T-helper 1 cell treated with Interleukin-12 subunit alpha and Interleukin-12 subunit beta and Interleukin-4 antibody, amounts not matched to agents 30 μg/mL and 1 μg/mL, for 36 hours (primary cell): ENCODE data around the gene ETV5.

Experiments used
- H3K27ac Mint-ChIP-seq: one replicate; pipeline ENCODE4 v1.8.0; 2021; ENCODE audit warnings: mild to moderate bottlenecking, mixed read lengths
- H3K27me3 Mint-ChIP-seq: one replicate; pipeline ENCODE4 v1.8.0; 2021; ENCODE audit warnings: low read depth, mixed read lengths
- H3K36me3 Mint-ChIP-seq: one replicate; pipeline ENCODE4 v1.8.0; 2021; ENCODE audit warnings: low read depth, mixed read lengths
- H3K4me1 Mint-ChIP-seq: one replicate; pipeline ENCODE4 v1.8.0; 2021; ENCODE audit warnings: low read depth, mixed read lengths
- H3K4me3 Mint-ChIP-seq: one replicate; pipeline ENCODE4 v1.8.0; 2021; ENCODE audit warnings: mild to moderate bottlenecking, moderate library complexity, mixed read lengths
- H3K9me3 Mint-ChIP-seq: one replicate; pipeline ENCODE4 v1.8.0; 2021; ENCODE audit warnings: mixed read lengths

The ETV5 gene

DNA sequence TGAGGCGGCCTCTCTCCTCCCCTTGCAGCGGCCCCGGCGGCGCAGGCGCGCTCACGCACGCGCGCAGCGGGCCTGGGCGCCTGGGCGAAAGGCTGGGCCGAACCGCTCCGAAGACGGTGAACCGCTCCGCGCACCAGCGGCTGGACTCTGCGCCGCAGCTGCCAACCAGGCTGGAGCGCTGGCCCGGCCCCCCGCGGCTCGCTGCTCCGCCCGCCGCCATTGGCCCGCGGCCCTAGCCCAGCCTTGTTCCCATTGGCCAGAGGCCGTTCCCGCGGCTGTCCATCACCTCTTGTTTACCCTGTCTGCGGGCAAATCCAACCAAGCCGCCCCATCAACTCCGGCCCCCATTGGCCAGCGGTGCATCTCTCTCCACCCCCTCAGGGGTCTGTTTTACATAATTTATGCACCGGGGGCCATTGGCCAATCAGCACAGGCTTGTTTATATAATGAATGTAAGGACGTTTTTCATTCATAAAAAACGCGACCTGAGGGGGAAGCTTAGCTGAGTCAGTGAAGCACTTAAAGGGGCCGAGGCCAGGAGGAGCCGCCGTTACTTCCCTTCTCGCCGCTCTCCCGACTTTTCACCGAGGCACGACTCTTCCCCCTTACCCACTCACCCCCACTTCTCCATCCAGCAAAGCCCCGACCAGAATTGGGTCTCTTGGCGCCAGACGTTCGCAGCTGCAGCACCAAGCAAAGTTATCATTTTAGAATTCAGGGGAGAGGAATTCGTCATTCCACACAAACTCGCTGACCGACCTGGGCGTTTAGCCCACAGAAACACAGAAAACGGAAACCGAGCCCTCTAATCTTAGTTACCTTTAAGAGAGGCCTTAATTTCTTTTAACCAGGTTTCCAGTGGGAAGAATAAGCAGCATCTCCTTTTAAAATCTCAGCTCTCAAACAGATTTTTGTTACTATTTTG is at the start of gene ETV5:
Gene ETV5, minus strand, starts transcription at position 149 of the 925 bp plus-strand sequence. CDS start 3,221 bp downstream, outside the sequence.
- H3K4me1 Mint-ChIP-seq = peaks cover 32% of the 10 kb centered on the region
- no peaks in the 10 kb centered on the region for H3K9me3 Mint-ChIP-seq
- peak within 1 kb of the TSS; percentile 60 for H3K27ac Mint-ChIP-seq
- H3K4me3 Mint-ChIP-seq = peak within 1 kb of the TSS; percentile 92
- peaks cover 88% of the 10 kb centered on the region for H3K27me3 Mint-ChIP-seq
- H3K36me3 Mint-ChIP-seq = no peaks in the 10 kb centered on the region

DNA sequence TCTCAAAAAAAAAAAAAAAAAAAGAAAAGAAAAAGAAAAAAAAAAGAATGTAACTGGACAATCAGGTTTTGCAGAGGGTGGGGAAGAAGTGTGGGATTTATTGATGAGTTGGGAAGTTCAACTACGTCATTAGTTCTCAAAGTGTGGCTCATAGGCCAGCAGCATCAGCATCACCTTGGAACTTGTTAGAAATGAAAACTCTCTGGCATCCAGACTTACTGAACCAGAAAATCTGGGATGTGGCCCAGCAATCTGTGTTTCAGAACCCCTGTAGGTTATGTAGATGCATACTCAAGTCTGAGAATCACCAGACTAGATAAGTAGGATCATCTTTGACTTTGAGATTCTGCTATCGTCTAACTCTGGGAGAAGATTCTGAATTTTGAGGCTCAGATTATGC is 45.8 kb upstream of the ETV5 start:
- H3K27me3 Mint-ChIP-seq = peaks cover 40% of the 10 kb centered on the region
- H3K4me1 Mint-ChIP-seq = peaks cover 16% of the 10 kb centered on the region
- no peaks in the 10 kb centered on the region for H3K9me3 Mint-ChIP-seq
- H3K4me3 Mint-ChIP-seq = no peak overlapping the region
- no peaks in the 10 kb centered on the region for H3K36me3 Mint-ChIP-seq
- H3K27ac Mint-ChIP-seq = no peak overlapping the region

DNA sequence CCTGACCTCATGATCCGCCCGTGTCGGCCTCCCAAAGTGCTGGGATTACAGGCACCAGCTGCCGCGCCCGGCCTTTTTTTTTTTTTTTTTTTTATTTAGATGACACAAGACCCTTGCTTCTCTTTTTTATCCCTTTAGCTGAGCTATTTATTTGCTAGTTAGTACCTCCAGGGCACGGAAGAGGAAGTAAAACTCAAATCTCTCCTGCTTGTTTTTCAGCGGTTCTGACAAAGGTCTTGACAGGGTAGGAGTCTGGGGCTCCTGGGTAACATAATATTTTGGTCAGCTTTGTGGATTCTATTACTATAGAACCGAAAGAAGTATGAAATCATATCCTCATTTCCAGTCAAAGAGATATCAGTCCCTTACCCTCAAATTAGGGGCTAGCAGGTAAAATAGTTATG is 44.0 kb upstream of the ETV5 start:
- Mint-ChIP-seq H3K9me3 (no peaks in the 10 kb centered on the region), H3K36me3 (no peaks in the 10 kb centered on the region), H3K27me3 (peaks cover 47% of the 10 kb centered on the region), H3K4me3 (no peak overlapping the region), H3K27ac (no peak overlapping the region), H3K4me1 (peaks cover 16% of the 10 kb centered on the region)

DNA sequence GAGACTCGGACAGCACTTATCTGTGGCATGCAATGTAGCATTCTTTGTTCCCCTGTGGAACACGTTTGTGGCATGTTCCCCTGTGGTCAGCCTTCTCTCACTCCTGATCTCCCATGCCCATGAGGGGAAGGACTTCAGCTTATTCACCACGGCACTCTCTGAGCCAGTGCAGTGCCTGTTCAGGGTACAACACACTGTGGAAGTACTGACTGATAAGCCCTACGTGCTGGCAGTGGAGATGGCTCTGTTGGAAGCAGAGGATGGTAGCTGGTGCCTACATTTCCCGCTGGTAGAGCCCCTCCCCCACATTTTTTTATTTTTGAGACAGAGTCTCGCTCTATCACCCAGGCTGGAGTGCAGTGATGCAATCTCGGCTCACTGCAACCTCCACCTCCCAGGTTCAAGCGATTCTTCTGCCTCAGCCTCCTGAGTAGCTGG is 43.5 kb upstream of the ETV5 start:
- no peaks in the 10 kb centered on the region for H3K9me3 Mint-ChIP-seq
- H3K27me3 Mint-ChIP-seq = peaks cover 47% of the 10 kb centered on the region
- H3K36me3 Mint-ChIP-seq = no peaks in the 10 kb centered on the region
- H3K4me3 Mint-ChIP-seq = no peak overlapping the region
- no peak overlapping the region for H3K27ac Mint-ChIP-seq
- H3K4me1 Mint-ChIP-seq = peaks cover 16% of the 10 kb centered on the region

DNA sequence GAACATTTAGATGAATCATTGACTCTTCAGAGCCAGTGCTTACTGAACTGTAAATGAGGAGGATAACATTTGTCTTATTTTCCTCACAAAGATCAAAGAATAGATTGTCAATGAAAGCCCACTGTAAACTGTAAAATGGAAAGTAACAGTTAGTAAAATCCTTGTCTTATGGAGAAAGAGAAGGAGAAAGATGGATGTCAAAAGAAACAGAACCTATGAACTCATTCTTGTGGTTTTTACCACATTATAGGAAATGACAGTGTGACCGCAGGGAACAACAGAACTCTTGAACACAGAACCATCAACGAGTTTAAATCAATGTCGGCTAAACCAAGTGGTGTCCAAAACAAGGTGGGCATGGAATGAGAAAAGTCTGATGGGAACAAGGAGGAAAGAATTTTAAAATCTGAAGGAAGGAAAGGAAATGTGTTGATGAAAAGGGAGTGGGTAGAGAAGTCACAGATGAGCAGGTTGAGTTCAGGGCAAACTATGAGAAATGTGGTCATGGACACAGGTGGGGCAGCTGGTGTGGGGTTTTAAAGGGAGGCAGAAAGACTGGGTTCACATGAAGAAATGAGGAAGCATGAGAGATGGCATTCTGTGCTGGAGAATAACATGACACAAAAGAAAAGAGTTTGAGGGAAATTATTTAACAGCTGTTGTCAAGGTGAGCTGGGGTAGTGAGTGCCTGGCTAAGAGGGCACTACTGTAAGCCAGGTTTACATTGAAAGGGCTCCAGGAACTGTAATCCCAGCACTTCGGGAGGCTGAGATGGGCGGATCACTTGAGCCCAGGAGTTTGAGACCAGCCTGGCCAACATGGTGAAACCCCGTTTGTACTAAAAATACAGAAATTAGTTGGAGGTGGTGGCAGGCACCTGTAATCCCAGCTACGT is 42.4 kb upstream of the ETV5 start:
- peak overlapping the region; percentile 65 for H3K27ac Mint-ChIP-seq
- H3K36me3 Mint-ChIP-seq = no peaks in the 10 kb centered on the region
- H3K9me3 Mint-ChIP-seq = no peaks in the 10 kb centered on the region
- peaks cover 16% of the 10 kb centered on the region for H3K4me1 Mint-ChIP-seq
- H3K4me3 Mint-ChIP-seq = peak overlapping the region; percentile 35
- H3K27me3 Mint-ChIP-seq = peaks cover 54% of the 10 kb centered on the region

DNA sequence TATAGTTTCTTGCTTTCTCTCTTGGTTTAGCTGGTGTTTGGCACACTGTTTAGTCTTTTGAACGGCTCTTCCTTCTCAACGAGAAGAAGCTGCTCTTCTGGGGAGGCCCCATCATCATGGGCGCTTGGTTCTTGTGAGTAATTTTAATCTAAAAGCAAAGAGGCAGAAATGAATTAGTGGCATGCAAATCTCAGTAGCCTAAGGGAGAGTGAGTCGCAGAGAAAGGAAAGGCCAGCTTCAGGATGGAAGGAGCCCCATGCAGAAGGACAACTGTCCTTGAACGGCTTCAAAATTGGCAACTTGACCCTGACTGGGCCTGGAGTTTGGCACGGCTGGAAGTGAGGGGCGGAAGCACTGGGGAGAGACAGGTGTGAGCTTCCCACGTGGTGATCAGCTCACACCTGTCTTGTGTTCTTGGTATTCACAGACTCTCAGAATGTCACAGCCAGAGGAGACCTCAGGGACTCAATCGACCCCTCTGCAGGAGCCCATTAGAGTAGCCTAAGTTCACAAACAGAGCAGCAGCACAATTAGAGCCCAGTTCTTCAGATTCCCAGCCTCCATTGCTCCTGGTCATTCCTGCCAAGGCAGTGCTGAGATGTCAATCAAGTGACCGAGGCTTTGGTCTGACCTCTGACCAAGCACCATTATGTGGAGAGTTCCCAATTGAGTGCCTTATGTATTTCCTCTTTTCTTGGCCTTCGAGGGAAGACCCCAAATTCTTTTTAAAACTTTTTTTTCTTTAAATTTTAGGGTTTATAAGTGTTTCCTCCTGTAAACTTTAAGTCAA is 41.3 kb upstream of the ETV5 start:
- Mint-ChIP-seq H3K27me3 (peaks cover 56% of the 10 kb centered on the region), H3K9me3 (no peaks in the 10 kb centered on the region), H3K4me1 (peaks cover 16% of the 10 kb centered on the region), H3K4me3 (no peak overlapping the region), H3K27ac (no peak overlapping the region), H3K36me3 (no peaks in the 10 kb centered on the region)

DNA sequence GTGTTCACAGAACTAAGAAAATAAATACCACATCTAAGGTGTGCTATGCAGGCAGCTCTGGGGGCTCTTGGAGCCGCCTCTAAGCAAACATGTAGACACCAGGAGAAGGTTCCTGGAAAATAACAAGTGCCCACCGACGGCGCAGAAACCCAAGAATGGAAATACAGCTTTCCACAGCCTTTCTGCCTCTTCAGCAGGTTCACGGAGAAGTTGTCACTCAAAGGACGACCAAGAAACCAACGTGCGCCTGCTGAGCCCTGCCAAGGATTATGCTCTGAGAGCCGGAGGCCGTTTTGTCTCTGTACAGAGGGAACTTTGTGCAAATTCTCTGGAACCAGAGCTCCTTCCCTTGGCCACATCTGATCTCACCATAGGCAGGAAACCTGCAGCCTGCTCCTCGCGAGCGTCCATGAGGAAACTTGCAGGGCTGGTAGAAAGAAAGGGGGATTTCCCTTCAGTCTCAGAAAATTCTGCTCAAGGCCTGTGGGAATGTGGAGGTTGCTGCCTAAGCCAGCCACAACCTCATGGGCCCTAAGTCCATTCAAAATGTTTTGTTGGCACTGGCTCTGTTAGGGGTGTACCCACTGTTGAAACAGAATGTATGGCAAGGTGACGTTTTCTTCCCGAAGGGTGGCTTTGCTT is 40.6 kb upstream of the ETV5 start:
- Mint-ChIP-seq H3K36me3 (no peaks in the 10 kb centered on the region), H3K27me3 (peaks cover 64% of the 10 kb centered on the region), H3K4me3 (no peak overlapping the region), H3K4me1 (peaks cover 16% of the 10 kb centered on the region), H3K9me3 (no peaks in the 10 kb centered on the region), H3K27ac (no peak overlapping the region)

DNA sequence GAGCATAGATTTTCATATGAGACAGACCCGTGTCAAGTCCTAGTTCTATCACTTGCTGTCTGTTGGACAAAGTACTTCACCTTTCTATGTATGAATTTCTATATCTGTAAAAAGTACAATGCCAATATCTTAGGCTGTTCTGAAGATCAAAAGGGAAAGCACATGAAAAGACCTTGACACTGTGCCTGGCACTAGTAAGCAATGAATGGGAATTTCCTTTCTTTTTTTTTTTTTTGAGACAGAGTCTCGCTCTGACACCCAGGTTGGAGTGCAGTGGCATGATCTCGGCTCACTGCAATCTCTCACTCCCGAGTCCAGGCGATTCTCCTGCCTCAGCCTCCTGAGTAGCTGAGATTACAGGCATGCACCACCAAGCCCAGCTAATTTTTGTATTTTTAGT is 35.4 kb upstream of the ETV5 start:
- Mint-ChIP-seq H3K4me1 (no peaks in the 10 kb centered on the region), H3K36me3 (no peaks in the 10 kb centered on the region), H3K4me3 (no peak overlapping the region), H3K27ac (no peak overlapping the region), H3K9me3 (no peaks in the 10 kb centered on the region), H3K27me3 (peaks cover 63% of the 10 kb centered on the region)

DNA sequence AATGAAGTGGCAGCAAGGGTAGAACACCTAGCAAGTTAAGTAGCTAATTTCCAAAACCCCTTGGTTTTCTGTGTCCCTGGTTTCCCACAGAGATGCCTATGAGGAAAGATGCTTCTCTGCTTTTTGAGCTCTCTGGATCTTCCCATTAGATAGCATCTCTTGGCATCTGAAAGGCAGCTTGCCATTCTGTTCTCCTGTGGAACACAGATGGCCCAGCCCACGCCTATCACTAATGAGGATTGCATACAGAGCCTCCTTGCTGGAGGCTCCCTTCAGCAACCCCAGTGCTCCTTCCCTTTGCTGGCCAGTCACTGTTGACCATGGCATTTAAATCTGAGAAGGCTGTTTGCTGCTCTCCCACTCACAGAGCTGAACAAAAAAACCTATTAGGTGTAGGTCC is 34.4 kb upstream of the ETV5 start:
- Mint-ChIP-seq H3K4me1 (no peaks in the 10 kb centered on the region), H3K27ac (no peak overlapping the region), H3K36me3 (no peaks in the 10 kb centered on the region), H3K4me3 (no peak overlapping the region), H3K9me3 (no peaks in the 10 kb centered on the region), H3K27me3 (peaks cover 64% of the 10 kb centered on the region)

DNA sequence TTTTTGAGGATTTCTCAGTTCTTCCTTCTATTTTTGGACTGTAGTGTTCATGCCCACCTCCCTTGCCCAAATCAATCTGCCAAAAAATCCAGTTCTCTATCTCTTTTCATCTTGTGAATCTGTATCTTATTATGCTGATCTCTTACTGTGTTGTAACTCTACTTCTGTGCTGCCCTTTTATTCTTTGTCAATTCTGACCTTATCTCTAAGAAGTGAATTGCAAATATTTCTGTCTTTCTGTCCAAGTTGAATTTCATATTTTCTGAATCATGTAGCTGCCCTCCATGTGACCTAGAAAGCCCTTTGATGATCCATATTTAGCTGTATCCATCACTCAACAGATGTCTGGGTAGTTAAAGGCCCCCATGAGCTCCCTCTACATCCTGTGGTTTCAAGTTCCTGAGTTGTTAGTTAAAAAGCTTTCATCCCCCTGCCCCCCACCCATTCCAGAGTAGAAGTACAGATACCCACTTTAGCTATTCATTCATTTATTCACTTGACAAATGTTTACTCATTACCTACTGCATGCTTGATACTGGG is 33.6 kb upstream of the ETV5 start:
- Mint-ChIP-seq H3K4me1 (no peaks in the 10 kb centered on the region), H3K9me3 (no peaks in the 10 kb centered on the region), H3K36me3 (no peaks in the 10 kb centered on the region), H3K4me3 (no peak overlapping the region), H3K27me3 (peaks cover 58% of the 10 kb centered on the region), H3K27ac (no peak overlapping the region)

DNA sequence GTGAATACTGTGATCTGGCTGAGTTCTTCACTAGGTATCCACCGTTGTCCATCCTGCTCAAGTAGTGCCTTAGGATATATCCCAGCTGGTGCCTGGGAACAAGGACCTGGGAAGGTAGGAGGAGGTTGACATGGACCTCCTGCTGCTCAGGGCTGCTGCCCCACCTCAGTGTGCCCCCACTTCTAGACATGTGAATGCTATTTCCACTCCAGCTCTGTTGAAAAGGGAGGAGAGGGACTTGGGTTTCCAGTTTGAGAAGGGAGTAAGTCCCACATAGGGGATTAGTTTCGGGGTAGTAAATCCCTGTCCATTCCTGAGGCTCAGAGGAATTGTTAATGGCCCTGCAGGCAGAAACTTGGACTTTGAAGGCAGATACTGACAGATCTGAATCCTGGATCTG is 32.9 kb upstream of the ETV5 start:
- H3K36me3 Mint-ChIP-seq = no peaks in the 10 kb centered on the region
- H3K4me1 Mint-ChIP-seq = no peaks in the 10 kb centered on the region
- H3K27me3 Mint-ChIP-seq = peaks cover 53% of the 10 kb centered on the region
- H3K27ac Mint-ChIP-seq = no peak overlapping the region
- H3K9me3 Mint-ChIP-seq = no peaks in the 10 kb centered on the region
- no peak overlapping the region for H3K4me3 Mint-ChIP-seq

DNA sequence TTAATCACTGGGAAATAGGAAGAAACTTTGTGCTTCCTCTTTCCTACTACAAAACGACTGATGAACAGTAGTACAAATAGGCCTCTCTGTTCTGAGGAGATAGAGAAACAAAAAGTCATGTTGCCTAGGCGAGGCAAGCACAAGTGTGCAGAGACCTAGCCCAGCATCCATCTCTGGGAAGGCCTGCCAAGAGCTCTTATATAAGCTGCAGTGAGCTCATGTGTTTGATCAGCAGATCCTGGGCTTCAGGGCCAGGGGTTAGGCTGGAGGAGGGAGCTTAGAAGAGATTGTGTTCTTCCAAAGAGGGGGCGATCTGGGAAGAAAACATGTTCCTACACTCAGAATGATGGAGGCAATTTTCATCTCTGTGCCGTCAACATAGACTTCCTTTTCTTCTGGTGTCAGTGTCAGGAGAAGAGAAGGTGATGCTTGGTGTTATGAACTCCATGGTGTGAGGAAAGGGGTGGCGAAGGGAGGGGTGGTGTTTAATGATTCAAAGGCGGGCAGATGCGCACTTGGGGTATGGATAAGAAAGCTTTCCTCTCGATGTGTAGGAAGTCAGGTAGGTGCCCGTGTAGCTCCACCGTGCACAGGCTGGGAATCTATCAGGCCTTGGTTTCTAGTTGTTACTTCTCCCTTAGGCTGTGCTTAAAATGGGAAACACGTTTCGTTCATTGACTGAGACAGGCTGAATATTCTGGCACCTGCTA is 29.5 kb upstream of the ETV5 start:
- no peaks in the 10 kb centered on the region for H3K4me1 Mint-ChIP-seq
- H3K27ac Mint-ChIP-seq = no peak overlapping the region
- no peak overlapping the region for H3K4me3 Mint-ChIP-seq
- H3K27me3 Mint-ChIP-seq = peaks cover 34% of the 10 kb centered on the region
- no peaks in the 10 kb centered on the region for H3K9me3 Mint-ChIP-seq
- H3K36me3 Mint-ChIP-seq = no peaks in the 10 kb centered on the region

DNA sequence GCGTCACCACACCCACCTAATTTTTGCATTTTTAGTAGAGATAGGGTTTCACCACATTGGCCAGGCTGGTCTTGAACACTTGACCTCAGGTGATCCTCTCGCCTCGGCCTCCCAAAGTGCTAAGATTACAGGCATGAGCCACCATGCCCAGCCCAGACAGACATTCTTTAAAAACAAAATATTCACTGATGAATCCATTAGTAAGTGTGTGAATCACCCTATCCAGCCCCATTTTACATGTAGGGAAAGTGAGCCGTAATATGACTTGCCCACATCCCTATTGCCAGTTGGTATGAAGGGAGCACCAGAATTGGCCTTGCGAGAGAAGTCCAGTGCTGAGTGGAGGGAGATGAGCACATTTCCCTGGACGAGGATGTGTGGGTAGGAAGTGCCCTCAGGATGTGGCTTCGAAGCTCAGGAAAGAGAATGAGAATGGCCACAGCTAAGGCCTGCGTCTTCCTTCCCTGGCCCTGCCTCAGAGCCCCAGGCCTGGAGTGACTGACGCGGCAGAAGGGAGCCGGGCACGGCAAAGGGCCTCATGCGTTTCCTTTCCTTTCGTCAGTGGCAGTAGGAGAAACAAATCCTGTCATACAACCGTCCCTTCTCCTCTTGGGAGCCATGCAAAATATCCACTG is 28.3 kb upstream of the ETV5 start:
- Mint-ChIP-seq H3K4me1 (no peaks in the 10 kb centered on the region), H3K9me3 (no peaks in the 10 kb centered on the region), H3K27ac (no peak overlapping the region), H3K4me3 (no peak overlapping the region), H3K36me3 (no peaks in the 10 kb centered on the region), H3K27me3 (peaks cover 27% of the 10 kb centered on the region)
